ENCODE measurements around the gene ITGA1.
"Not testable (repeated sequence)": the region's sequence is repeated elsewhere in the genome, so short reads cannot be mapped to it uniquely, and the experiment has no call there.

The ITGA1 gene

DNA sequence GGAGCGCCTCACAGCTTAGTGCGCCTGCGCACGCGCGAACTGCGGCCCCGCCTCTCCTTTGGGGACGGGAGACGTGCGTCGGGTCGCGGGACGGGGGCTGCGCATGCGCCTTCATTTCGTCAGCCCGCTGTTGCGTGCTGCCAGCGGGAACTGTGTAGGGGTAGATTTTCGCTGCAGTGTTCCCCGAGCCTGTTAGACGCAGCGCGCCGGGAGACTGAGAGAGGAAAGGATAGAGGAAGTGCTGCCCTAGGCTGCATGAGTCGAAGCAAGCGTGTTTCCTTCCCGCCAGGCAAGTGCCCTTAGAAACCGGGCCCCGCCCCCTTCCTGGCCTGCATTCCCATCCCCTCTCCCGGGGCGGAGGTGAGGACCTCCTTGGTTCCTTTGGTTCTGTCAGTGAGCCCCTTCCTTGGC is 12.3 kb downstream of the ITGA1 start:
- peak overlapping the region; percentile 99 for H3K27ac ChIP-seq
- peak; percentile 51 for DNase-seq (ENCODE audit: low read depth, low spot score)

DNA sequence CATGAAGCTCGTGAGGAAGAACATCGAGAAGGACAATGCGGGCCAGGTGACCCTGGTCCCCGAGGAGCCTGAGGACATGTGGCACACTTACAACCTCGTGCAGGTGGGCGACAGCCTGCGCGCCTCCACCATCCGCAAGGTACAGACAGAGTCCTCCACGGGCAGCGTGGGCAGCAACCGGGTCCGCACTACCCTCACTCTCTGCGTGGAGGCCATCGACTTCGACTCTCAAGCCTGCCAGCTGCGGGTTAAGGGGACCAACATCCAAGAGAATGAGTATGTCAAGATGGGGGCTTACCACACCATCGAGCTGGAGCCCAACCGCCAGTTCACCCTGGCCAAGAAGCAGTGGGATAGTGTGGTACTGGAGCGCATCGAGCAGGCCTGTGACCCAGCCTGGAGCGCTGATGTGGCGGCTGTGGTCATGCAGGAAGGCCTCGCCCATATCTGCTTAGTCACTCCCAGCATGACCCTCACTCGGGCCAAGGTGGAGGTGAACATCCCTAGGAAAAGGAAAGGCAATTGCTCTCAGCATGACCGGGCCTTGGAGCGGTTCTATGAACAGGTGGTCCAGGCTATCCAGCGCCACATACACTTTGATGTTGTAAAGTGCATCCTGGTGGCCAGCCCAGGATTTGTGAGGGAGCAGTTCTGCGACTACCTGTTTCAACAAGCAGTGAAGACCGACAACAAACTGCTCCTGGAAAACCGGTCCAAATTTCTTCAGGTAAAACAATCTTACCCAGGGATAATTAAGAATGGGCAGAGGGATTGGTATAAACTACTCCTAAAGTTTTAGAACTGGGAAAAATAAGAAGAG is 12.9 kb downstream of the ITGA1 start:
- peak; percentile 3 for DNase-seq (ENCODE audit: low read depth, low spot score)
- H3K27ac ChIP-seq, result peak overlapping the region; percentile 99

DNA sequence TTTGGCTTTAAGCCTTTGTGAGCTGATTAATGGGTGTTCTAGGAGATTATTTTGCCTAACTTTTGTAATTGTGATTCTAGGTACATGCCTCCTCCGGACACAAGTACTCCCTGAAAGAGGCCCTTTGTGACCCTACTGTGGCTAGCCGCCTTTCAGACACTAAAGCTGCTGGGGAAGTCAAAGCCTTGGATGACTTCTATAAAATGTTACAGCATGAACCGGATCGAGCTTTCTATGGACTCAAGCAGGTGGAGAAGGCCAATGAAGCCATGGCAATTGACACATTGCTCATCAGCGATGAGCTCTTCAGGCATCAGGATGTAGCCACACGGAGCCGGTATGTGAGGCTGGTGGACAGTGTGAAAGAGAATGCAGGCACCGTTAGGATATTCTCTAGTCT is 13.6 kb downstream of the ITGA1 start:
- DNase-seq (ENCODE audit: low read depth, low spot score), result no peak
- peak overlapping the region; percentile 99 for H3K27ac ChIP-seq

DNA sequence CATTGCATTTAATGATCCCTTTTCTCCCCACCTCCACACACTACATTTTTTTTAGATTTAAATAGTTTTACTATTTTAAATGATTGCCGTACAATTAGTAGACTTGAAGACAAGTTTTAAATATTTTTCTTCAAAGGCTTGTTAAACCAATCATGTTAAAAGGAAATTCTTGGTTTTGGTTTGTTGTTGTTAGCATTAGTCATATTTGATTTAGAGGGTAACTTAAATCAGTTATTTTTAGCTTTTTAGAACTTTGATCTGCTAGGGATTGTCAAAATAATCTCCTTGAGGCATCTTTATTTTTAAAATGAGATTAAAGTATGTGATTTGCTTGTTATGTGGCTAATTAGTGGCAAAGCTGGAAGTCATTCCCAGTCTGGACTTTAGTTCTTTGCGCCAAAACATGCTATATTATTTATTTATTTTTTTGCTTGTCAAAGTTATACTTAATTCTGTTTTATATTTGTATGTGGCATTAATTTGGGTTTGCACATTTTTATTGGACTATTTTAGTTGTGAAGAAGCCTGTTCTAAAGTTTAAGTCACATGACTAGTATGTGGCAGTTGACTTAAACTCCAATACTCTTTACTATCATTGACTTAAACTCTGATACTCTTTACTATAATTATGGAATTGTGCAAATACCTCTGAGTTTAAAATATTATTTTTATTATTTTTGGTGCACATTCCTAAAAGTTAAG is 14.7 kb downstream of the ITGA1 start:
- H3K27ac ChIP-seq, result no peak overlapping the region
- no peak for DNase-seq (ENCODE audit: low read depth, low spot score)

DNA sequence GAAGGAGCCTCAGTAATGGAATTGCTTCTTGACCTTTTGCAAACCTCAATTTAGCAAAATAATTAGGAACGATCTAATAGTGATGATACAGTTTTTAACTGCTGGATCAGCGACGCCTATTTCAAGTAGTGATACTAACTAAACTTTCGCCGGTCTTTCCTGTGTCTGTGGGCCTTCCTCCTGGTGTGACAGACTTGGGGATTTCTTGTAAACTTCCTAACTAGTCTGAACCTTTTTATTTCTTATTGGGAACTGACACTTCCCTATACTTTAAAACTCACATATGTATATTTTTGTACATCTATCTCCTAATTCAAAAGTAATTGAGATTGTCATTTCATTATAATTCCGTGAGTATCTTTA is 15.2 kb downstream of the ITGA1 start:
- no peak for DNase-seq (ENCODE audit: low read depth, low spot score)
- no peak overlapping the region for H3K27ac ChIP-seq

DNA sequence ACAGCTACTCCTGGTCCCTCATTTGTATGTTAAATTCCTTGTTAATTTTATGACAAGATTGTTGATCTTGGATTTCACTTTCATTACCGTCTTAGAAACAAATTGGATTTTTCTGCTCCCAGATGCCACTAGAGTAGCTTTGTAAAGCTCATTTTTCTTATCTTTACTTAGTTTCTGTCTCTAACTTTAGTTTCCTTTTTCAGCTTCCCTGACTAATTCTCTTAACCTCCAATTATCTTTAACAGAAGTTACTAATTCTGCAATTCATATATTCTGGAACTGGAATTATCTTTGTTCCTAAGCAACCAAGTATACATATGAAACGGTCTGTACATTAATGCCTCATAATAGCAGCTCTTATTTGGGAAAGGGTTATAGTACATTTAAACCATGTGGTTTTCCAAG is 16.7 kb downstream of the ITGA1 start:
- H3K27ac ChIP-seq, result no peak overlapping the region
- no peak for DNase-seq (ENCODE audit: low read depth, low spot score)

DNA sequence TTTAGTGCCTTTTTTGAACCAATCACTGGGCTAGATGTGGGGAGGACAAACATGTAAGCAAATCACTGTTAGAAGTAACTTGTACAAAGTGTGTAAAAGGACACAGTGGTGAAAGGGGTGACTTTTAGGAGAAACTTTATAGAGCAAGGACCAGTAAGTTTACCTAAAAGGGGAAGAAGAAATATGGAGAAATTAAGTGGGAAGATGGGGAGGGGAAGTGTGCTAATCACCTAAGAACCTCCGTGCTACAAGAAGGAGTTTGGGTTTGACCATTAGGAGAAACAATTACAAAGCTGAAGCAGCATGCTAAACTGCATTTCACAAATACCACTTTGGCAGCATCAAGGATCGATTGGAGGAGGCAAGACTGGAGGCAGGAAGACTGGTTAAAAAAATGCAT is 17.3 kb downstream of the ITGA1 start:
- no peak for DNase-seq (ENCODE audit: low read depth, low spot score)
- H3K27ac ChIP-seq, result no peak overlapping the region

DNA sequence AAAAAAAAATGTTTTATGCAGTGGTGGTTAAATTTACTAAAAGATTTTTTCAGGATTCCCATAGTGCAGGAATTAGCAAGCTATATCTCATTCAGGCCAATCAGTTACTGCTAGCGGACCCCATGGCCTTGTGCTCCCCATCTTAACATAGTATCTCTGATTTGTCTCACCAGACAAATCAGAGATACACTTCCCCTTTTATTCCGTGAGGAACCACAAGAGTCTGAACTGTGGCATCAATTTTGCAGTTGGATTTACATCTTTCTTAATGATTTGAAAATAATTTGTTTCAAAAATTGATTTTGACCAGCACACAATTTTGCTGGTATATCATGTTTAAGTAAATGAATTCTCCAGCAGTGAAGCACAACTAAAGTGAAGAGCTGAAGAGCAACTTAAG is 17.9 kb downstream of the ITGA1 start:
- no peak overlapping the region for H3K27ac ChIP-seq
- DNase-seq (ENCODE audit: low read depth, low spot score), result no peak

DNA sequence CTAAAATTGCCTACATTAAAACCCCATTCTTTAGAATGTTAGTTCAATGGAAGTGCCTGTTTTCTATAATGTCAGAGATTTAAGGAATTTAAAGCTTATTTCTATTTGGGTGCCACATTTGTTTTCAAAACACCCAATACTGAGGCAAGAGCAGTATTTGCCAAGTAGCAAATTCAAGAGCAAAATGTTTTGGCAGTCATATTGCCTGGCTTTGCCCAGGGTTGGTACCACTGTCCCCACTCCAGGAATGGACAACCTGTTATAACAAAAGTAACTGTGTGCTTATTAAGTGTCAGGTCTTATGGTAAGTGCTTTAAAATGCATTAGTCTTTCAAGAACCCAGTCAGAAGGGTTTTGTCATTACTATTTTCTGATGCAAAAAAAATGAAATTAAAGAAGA is 19.3 kb downstream of the ITGA1 start:
- DNase-seq (ENCODE audit: low read depth, low spot score), result no peak
- no peak overlapping the region for H3K27ac ChIP-seq

DNA sequence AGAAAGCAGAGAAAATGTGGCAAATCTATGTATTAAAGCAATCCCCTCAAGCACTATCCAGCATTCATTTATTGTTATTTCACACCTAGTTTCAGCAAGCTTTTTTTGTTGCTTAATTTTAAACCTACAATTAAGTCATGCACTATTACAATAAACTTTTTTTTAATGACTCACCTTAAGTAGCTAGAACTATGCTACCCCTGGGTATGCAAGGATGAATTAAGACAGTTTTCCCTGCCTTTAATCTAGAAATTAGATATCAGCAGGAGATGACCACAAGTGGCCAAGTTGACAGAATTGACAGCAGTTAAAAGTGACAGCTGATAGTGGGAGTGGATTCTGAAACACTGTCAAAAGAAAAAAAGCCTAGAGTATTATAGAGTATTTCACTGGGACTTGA is 20.0 kb downstream of the ITGA1 start:
- peak overlapping the region; percentile 69 for H3K27ac ChIP-seq
- no peak for DNase-seq (ENCODE audit: low read depth, low spot score)

DNA sequence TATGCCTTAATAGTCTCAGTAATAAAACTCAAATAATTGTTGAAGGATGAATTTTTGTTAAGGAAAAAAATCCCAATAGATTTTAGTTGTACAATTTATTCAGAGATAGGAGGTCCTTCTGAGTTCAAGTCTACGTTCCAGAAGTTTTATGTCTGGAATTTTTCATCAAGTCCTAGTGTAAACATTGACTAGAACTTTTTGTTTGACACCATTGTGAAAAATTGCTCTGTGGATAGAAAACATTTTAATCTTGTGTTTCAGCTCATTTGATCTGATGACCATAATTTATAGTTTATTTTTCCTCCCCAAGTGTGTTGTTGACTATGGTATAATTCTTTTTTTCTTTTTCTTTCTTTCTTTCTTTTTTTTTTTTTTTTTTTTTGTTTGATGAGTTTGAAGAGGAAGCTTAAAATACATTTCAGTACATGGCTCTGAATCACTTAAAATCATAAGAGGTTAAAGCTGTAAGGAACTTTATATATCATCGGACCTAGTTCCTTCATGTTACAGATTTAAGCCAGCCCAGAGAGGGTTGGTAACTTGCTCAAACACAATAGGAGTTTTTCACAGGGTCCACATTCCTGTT is 20.7 kb downstream of the ITGA1 start:
- peak overlapping the region; percentile 69 for H3K27ac ChIP-seq
- no peak for DNase-seq (ENCODE audit: low read depth, low spot score)

DNA sequence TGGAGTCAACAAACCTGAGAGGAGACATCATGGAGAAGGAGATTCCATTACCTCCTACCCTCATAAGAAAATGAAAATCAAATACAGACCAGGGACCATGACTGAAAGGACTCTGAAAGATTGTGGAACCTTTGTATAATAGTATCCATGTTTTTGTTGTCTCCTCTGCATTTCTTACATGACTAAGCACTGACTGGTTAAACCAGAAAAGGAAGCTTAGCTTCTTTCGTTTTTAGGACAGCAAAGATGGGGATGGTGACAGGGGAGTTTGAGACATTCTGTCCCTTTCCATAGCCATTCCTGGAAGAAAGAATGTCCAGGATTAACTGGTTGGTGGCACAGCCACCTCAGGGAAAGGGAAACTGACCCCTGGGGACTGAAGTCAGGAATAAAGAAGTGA is 22.2 kb downstream of the ITGA1 start:
- peak overlapping the region; percentile 69 for H3K27ac ChIP-seq
- DNase-seq (ENCODE audit: low read depth, low spot score), result peak; percentile 27

DNA sequence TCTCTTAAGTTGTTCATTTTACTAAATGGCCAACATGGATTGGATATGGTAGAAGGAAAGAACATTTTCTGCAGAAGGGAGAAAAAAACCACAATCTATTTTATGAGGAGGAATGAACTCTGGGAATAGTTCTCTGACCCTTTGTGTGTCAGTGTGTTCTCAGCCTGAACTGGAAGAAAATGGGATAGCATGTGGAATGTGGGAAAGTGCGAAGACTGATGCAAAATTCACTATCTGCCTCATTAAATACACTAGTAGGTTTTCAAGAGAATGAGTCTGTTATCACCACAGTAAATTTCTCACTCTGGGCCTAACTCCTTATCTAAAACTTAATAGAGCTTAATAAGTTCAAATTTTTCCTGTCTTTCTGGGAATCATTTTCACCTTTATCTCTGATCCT is 22.7 kb downstream of the ITGA1 start:
- DNase-seq (ENCODE audit: low read depth, low spot score), result no peak
- H3K27ac ChIP-seq, result peak overlapping the region; percentile 69

DNA sequence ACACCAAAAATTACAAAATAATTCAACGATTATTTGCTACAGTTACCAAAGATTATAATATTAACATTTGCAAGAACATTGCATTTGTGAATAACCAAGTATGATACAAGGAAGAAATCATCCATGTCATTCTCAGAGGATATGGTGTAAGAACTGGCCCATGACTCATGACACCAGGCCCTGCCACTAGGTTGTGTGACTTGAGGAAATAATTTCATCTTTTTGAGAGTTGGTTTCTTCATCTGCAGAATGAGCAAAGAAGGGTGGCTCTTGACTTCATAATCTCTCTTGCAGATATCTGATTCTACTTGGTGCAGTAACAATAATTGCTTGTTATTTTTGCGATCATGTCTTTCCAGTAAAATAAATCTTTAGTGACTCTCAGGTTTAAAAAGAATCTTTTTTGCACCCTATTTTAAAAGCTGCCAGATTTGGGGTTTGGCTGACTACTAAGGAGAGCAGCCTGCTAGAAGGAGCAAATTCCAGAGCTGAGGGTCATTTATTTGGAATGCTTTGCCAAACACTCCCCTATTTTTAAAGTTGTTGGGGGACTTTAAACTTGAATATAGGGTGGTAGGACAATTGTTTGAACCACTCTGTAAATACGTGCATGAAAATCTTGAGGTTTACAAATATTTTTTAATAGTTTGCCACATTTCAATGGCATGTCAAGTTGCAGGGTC is 23.5 kb downstream of the ITGA1 start:
- peak; percentile 20 for DNase-seq (ENCODE audit: low read depth, low spot score)
- peak overlapping the region; percentile 69 for H3K27ac ChIP-seq

DNA sequence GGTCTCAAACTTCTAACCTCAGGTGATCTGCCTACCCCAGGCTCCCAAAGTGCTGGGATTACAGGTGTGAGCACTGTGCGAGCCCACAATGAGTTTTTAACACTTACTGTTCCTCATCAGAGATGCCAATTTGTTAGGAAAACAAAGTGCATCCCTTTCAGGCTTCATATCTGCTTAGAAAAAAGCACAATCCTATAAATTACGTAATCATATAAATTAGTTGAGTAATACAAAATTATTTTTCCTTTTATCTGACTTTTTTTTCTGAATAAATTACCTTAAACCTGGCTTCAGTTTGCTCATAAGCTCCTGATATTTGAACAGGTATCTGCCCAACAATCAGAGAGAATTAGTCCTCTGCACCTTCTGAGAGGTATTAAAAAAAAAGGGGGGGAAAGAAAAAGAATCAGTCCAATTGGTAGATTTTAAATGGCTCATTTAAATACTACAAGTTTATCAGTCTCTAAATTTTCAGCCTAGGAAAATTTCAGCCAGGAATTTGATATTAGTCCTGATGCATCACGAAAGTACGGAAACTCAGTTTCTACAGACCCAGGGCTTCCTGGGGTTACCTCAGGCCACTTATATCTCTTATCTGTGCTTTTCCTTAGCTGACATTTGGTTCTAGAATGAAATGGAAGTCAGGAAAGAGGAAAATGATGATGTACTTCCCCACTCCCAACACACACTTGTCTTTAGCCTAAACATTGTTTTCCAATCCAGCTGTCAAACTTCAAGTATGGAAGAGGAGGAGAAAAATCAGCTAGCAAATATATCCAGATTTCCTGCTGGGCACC is 26.8 kb downstream of the ITGA1 start:
- no peak for DNase-seq (ENCODE audit: low read depth, low spot score)
- H3K27ac ChIP-seq, result no peak overlapping the region

DNA sequence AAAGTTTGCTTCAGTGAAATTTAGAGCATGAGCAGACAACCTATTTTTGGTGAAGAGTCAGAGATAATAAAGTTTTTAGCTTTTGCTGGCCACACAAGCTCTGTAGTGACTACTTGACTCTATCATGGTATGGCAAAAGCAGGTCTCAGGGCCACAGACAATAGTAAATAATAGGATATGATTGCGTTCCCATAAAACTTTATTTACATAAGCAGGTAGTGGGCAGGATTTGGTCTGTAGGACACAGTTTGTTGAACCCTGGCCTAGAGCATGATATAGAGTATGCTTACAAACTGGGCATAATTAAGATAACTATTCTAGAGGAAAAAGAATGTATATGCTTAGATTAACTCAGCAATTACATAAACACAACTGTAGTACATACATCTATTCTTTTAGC is 30.1 kb downstream of the ITGA1 start:
- no peak overlapping the region for H3K27ac ChIP-seq
- no peak for DNase-seq (ENCODE audit: low read depth, low spot score)

DNA sequence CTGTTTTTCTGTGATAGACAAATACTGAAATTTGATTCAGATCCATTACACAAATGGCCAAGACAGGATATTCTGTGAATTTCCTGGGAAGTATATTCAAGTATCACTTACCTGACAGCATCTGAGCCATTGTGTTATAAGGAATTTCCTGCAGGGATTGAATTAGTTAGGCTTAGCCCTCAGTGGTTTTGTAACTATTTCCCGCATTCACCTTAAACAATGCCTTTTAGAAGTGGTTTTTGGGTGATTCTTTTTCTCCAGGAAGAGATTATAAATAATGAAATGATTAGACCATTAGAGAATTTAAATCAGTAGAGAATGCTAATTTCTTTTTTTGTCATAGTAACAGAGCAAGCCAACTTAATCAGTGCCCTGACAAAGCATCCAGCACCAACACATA is 30.6 kb downstream of the ITGA1 start:
- DNase-seq (ENCODE audit: low read depth, low spot score), result no peak
- no peak overlapping the region for H3K27ac ChIP-seq

DNA sequence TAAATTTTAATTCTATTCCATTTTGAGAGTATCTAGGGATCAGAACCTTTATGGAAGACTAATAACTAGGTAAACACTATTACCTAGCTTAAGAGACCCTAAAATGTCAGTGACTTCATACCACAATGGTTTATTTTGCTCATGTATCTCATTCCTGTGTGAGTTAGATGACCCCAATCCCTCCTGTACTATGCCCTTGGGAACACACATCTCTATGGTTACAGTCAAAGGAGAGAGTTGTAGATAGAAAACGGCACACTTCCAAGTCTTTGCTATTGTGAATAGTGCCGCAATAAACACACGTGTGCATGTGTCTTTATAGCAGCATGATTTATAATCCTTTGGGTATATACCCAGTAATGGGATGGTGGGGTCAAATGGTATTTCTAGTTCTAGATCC is 31.1 kb downstream of the ITGA1 start:
- not testable (repeated sequence) for DNase-seq (ENCODE audit: low read depth, low spot score); H3K27ac ChIP-seq

DNA sequence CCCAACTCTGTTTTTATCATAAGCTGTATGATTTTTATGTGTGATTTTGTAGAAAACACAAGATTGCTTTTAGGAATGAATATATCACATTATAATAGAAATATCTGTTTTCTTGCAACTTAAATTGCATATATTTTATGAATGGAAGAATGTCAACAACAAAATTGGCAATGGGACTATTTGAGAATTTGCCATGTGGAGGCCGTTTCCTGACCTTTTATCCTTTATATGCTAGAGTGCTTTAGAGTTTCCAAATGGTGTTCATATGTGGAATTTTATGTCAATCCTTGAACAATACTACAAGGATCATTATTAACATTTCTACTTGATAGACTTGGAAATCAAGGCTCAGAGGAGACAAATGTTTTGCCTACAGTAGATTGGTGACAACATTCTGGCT is 34.2 kb downstream of the ITGA1 start:
- H3K27ac ChIP-seq, result no peak overlapping the region
- no peak for DNase-seq (ENCODE audit: low read depth, low spot score)

DNA sequence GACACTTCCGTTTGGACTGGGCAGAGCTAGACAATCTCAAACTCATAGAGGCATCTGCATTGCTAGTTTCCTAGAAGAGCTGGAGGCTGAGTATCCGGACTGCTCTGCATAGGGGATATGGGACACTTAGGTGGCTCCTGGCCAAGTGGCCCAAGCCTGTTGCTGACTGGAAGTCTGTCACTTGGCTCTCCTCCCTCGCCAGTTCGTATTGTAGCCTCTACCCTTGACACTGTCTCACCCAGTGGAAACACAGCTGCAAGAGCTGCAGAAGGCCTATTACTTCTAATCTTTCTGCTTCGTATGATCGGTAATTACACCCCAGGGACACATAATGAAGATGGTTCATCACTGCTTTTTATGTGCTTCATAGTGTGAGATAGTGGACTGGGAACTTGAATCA is 34.7 kb downstream of the ITGA1 start:
- H3K27ac ChIP-seq, result no peak overlapping the region
- no peak for DNase-seq (ENCODE audit: low read depth, low spot score)

Measured in epithelial cell of prostate (primary cell).